HG03469 (cell line): ENCODE results near the gene XRCC3.

Source experiments
- ATAC-seq: cut with Tn5 transposase; IDR thresholded peaks from one replicate; pipeline ENCODE4 v1.9.1; 2021; ENCODE audit warnings: mild to moderate bottlenecking, moderate library complexity, moderate number of reproducible peaks; ENCODE audit not compliant: unreplicated experiment

Gene XRCC3

DNA sequence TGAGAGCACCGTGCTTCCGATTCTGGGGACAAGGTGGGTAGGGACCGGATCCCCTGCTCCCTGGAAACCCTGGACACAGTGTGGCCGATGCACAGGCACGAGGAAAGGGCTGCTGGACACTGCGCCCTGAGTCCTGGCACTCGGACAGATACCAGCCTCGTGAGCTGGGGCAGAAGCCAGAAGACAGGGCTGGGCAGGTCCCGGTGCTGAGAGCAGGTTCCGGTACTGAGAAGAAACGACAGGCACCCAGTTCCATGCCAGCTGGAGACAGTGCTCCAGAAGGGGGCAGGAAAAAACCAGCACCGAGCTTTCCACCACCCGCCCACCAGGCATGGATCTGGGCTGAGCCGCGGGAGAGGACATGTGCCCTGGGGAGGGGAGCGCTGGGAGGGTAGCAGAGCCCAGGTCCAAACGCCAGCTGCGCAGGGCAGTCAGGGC lies 6.5 kb downstream of the XRCC3 start:
- ATAC-seq, result no peak

DNA sequence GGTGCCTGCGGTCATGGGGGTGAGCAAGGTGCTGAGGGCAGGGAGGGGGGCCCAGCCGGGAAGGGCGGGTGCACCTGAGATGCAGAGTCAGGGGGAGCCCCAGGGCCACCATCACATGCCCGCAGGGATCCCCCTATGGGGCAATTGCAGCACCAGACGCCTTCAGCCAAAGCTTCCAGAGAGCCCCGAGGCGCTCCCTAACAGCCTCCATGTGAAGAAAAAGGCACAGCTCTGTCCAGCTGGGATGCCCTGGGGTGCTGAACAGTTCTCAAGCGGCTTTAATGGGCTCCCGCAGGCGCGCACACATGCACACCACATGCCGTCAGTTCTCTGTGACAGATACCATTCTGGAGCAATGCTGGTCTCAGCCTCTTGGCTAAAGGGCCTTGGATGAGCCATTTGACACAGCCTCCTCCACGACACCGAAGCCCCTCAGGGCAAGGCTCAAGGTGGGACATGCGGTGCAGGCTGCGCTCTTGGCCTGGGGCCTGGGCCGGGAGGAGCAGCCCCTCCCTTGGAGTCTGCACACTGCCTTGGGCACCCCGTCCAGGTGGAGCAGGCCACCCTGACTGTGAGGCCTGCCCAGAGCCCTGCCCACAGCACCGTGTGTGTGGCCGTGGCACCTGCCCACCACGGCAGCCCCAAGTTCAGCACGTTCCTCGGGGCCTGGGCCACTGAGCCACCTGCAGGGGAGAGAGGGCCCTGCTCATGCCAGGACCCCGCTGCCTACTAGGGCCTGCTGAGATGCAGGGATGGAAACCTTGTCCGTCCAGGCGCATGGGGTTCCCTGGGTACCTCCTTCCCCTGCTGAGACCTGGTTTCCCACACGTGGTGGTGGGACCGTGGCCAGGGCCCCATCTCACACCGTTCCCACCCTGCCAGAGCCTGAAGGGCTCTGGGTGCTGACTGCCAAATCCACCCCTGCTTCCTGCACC lies 7.7 kb downstream of the XRCC3 start:
- ATAC-seq, result no peak

DNA sequence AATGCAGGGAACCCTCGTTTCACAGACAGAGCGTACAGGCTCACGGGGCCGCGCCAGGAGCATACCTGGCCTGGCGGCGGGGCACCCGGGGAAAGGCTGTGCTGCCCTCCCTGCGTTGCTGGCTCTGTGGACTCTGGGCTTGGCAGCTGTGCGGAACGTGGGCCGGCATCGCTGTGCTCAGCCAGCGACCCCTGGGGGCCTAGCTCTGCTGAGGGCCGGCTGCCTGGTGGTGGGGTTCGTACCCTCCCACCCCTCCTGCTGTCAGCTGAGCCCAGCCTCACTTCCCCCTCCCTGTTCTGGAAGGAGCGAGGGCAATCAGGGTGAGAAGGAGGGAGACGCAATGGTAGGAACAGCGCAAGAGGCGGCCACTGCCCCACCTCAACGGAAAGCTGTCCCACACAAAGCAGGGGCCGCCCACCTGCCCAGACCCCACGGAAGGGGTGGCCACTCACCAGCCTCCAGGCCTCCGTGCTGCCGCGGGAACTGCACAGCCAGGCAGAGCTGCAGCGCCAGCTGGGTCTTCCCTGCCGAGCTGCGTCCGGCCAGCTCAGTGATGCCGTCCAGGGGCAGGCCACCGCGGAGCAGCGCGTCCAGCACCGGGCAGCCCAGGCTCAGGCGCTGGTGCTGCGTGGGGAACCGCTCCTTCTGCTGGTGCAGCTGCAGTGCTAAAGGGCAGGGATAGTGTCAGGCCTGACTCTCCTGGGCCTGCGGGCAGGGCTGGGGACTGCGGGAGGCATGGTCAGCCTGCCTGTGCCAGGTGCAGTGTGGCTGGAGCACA lies 8.5 kb downstream of the XRCC3 start:
- no peak for ATAC-seq

GRCh38 chr14:103705504-103706284 lies 9.6 kb downstream of the XRCC3 start:
- ATAC-seq, result no peak

DNA sequence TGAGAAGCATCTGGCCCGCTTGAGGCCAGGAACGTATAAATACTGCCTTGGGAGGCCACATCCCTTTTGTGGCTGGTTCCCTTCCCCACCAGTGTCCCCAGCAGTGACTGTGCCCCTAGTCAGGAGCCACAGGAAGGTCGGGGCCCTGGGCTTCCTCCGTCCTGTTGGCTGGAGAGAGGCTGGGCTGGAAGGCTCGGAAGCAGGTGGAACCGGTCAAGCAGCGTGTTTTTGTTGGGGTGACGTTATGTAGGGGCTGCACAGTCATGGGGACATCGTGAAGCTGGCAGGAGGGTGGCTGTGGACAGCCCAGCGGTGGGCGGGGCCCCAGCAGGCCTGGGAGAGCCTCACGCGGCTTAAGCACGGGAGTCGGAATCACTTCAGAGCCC lies 10.1 kb downstream of the XRCC3 start:
- no peak for ATAC-seq

DNA sequence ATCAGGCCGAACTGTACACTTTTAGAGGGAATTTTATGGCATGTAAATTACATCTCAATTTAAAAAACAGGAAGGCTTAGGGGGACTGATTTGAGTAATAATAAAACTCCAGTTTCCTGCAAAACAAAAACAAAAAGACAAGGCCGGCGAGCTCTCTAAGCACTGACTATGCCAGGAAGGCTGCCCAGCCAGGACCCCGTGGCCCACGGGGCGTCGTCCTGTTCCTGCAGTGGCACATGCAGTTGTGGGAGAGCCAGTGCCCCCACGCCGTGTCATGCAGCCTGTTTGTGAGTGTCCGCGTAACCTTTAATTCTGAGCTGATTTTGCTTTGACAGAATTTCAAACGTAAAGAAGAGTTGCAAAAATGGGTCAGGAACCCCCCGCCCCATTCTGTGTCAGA lies 10.5 kb downstream of the XRCC3 start:
- ATAC-seq, result no peak

GRCh38 chr14:103703433-103704385 lies 11.5 kb downstream of the XRCC3 start:
- ATAC-seq, result no peak

GRCh38 chr14:103702497-103703432 lies 12.5 kb downstream of the XRCC3 start:
- no peak for ATAC-seq

- ATAC-seq, result no peak
Observed at GRCh38 chr14:103702095-103702494, 13.2 kb downstream of the XRCC3 start.

DNA sequence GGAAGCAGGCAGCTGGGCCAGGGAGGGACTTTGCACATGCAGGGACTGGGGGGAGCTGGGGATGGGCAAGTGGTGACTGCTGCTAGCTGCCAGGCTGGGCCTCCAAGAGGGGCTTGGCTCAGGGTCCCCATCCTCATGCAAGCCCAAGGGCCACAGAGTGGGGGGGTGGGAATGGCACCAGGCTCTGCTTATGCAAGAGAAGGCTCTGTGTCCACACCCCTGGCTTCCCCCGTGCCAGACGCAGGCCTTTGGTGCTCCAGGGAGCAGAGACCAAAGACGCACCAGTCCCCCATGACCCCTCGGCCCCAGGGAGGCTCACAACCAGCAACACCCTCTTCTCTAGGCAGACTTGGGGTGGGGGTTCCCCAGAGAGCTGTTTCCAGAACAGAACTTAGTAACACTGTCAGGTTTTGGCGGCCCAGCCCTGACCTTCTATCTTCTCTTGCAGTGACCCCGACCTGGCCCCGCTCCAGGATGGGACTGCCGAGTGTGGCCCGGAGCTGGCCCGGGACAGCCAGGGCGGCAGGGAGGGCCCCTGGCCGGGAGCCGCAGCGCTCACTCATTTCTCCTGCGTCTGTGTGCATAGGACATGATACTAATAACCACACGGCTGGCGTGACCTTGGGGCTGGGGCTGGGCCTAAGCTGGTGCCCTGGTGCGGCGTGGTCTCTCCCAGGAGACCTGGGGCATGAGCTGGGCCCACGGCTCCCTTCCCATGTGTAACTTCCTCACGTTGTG lies 14.3 kb downstream of the XRCC3 start:
- no peak for ATAC-seq

- ATAC-seq, result no peak
Observed at GRCh38 chr14:103699901-103700752, 15.1 kb downstream of the XRCC3 start.

GRCh38 chr14:103699261-103699661 lies 16.0 kb downstream of the XRCC3 start:
- no peak for ATAC-seq

DNA sequence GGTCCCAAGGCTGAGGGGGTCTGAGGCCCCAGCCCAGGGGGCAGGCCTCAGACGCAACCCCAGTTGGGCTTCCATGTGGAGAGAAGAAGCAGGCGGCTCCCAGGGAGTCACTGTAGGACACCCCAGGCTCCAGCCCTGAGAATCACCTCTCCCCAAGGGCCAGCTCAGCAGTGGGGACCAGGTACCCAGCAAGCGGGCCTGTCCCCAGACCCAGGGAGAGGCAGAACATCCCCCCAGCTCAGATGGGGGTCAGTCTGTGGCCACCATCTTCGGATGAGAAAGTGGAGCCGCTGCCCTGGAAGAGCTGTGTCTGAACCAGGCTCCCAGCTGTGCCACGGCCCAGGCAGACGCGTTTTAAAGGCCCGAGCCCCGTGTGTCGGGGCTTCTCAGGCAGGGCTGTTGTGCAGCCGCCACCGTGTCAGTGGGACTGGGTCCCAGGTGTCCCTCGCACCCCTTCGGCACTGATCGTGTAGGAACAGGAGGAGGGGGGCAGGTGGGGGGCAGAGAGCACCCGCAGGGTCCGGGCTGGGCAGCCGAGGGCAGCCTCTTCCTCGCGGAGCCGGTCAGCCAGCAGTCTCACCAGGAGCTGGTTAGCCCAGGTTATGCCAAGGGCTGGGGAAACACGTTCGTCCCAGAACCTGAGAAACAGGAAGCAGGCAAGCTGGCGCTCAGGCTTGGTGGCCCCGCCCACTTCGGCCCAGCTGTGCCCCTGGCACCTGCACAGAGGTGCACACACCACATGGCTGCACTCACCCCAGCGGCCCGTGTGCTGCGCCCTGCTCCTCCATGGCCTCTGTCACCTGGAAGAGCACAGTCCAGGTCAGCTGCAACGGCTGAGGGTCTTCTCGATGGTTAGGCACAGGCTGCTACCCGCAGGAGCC lies 16.6 kb downstream of the XRCC3 start:
- no peak for ATAC-seq

DNA sequence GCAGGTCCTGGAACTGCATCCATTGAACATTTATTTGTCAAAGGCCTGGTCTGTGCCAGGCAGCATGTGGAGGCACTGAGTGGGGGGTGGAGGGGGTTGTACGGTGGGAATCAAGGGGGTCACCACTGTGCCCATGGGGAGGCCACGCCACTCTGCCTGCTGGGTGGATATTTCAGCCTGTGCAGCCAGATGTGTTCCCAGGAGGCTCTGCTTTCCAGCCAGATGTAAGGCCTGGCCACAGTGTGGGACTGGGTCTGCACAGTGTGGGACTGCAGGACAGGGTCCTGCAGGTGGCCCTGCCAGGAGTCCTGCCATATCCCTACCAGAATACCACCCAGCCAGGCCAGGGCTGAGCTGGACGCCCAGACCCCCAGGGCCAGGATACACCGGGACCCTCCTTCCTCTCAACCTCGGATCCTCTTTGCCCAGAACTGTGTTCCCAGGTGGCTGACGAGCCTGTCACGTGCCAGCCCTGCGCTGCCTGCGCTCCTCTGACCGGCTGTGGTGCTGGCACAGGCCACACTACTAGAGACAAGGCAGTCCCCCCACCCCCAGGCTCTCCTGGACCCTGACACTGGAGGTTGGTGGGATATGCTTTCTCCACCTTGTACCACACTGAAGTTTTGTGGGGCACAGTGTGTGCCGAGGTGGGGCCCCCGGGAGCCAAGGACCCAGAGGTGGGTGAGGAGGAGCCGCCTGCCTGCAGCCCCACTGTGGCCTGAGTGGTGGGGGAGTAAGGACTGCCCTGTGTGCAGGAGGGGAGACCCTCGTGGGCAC lies 17.5 kb downstream of the XRCC3 start:
- no peak for ATAC-seq

DNA sequence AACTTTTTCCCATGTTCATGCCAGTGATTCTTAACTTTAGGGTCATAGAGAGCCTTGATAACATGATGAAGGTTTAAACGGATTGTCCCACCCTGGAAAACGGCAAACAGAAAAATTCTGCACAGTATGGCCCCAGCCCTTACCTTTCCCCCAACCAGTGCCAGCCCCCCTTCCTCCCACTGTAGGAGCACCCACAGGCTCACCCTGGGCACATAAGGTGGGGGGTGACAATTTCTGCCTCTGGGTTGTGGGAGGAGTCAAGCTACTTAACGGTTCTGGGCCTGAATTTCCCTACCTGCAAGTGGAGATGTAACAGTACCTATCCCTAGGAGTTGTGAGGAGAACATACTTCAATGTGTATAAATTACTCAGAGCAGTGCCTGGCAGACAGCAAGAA lies 18.0 kb downstream of the XRCC3 start:
- ATAC-seq, result no peak
